ENCODE results near the gene PAK6. TPM values are rescaled to one million over a fixed set of nuclear protein-coding genes. Genes with fewer than 3 reads are reported as not detected.

Gene PAK6
- total and polyA plus RNA-seq, 2 experiments from 2014 or later: 2.4 to 20.0 TPM

- TF ChIP-seq NANOG (IDR thresholded peaks at IDR 0.05; ENCODE audit: borderline replicate concordance): no peak
Measured at GRCh38 chr15:40325188-40325587, 86.3 kb downstream of the PAK6 start (continued).

- H3K36me3 Mint-ChIP-seq (ENCODE audit: low read depth): peaks cover 20% of the 10 kb centered on the region
- peaks cover 61% of the 10 kb centered on the region for H3K4me1 ChIP-seq (ENCODE audit: insufficient read depth)
- peaks cover 34% of the 10 kb centered on the region for H3K27me3 ChIP-seq (ENCODE audit: insufficient read depth)
- H3K27me3 Mint-ChIP-seq (ENCODE audit: insufficient read depth, low read depth, poor library complexity): peaks cover 37% of the 10 kb centered on the region
- no peak for ATAC-seq
- H3K4me3 ChIP-seq: peak overlapping the region; percentile 83
- H3K4me3 Mint-ChIP-seq: peak overlapping the region; percentile 79
- H3K79me2 ChIP-seq (replicated peaks; ENCODE audit: insufficient read depth): peaks cover 21% of the 10 kb centered on the region
- H3K9me3 Mint-ChIP-seq: no peaks in the 10 kb centered on the region; the same call in 2 of the 3 replicates
- peak overlapping the region; percentile 89 for H3K4me2 ChIP-seq
- no peak overlapping the region for H3K27ac Mint-ChIP-seq
- peaks cover 67% of the 10 kb centered on the region for H3K4me1 Mint-ChIP-seq
- no peak overlapping the region for H3K27ac ChIP-seq (ENCODE audit: low read depth)
- peaks cover 10% of the 10 kb centered on the region for H4K20me1 ChIP-seq (replicated peaks; ENCODE audit: insufficient read depth)
- H3K36me3 ChIP-seq (ENCODE audit: insufficient read depth): no peaks in the 10 kb centered on the region
- H3K9me2 ChIP-seq (ENCODE audit: insufficient read depth): no peaks in the 10 kb centered on the region
- no peak for DNase-seq (ENCODE audit: low spot score)
- TF ChIP-seq EZH2phosphoT487 (IDR thresholded peaks at IDR 0.05; ENCODE audit: unreplicated experiment) (no peak), EZH2 (IDR thresholded peaks at IDR 0.05; ENCODE audit: low read depth, unreplicated experiment) (no peak), CREB1 (CRISPR knock-in tag; IDR thresholded peaks at IDR 0.05; ENCODE audit: low read depth) (no peak), ZNF462 (CRISPR knock-in tag; IDR thresholded peaks at IDR 0.05) (no peak), REST (IDR thresholded peaks at IDR 0.05; ENCODE audit: unreplicated experiment) (no peak), ETS1 (IDR thresholded peaks at IDR 0.05) (no peak), CTCF (conservative IDR thresholded peaks at IDR 0.05; ENCODE audit: low read depth in 2 of 2) (no peak), POLR2AphosphoS5 (IDR thresholded peaks at IDR 0.05; ENCODE audit: low read depth) (no peak), ZNF331 (CRISPR knock-in tag; IDR thresholded peaks at IDR 0.05; ENCODE audit: low read depth) (no peak)
- no peak overlapping the region for H2AFZ ChIP-seq
- peaks cover 16% of the 10 kb centered on the region; the same call in 1 of the 2 replicates for H3F3A ChIP-seq (replicated peaks; ENCODE audit: low read depth)
Measured at GRCh38 chr15:40325700-40326099, 86.8 kb downstream of the PAK6 start.

Measured in GM23338 (cell line).